ENCODE measurements around the gene CHRM2. TPM values are rescaled to one million over a fixed set of nuclear protein-coding genes. Genes with fewer than 3 reads are reported as not detected.
A peak's percentile ranks its signal among the peaks of the same experiment; 100 is the strongest.
"Not testable (repeated sequence)": the region's sequence is repeated elsewhere in the genome, so short reads cannot be mapped to it uniquely, and the experiment has no call there.

Gene CHRM2
- total RNA-seq (2021), result not detected in 2 replicates
- long read RNA-seq, result 0 reads

GRCh38 chr7:136868496-136869000, at the start of gene CHRM2:
TSS of gene CHRM2 (plus strand) at chr7:136868652. CDS start at chr7:137014866, 146,214 bp downstream.
- Histone ChIP-seq H3T11ph (ENCODE audit: low read length) (no peak within 1 kb of the TSS), H2BK5ac (ENCODE audit: insufficient read length, low read length) (no peak within 1 kb of the TSS), H3K4ac (ENCODE audit: low read depth, low read length) (no peak within 1 kb of the TSS), H4K8ac (replicated peaks; ENCODE audit: insufficient read length, low read depth, low read length) (no peak within 1 kb of the TSS), H3K23me2 (ENCODE audit: insufficient read length, low read depth, low read length, poor library complexity, severe bottlenecking) (peaks cover 29% of the 10 kb centered on the region), H3K4me2 (ENCODE audit: insufficient read depth, insufficient read length, low read length) (peak within 1 kb of the TSS; percentile 80), H2BK12ac (ENCODE audit: insufficient read length, low read depth, low read length) (no peak within 1 kb of the TSS), H2BK120ac (ENCODE audit: low read depth, low read length, poor library complexity, severe bottlenecking) (no peak within 1 kb of the TSS), H3K23ac (ENCODE audit: insufficient read length, low read depth, low read length) (no peak within 1 kb of the TSS), H3K9ac (ENCODE audit: extremely low read depth, insufficient read length, low read length) (no peak within 1 kb of the TSS), H3K18ac (ENCODE audit: insufficient read length, low read depth, low read length) (no peak within 1 kb of the TSS), H3K14ac (ENCODE audit: insufficient read depth, low read length) (no peak within 1 kb of the TSS), H2AK5ac (ENCODE audit: insufficient read length, low read length) (no peak within 1 kb of the TSS), H2AFZ (ENCODE audit: low read length) (no peak within 1 kb of the TSS), H3K27ac (ENCODE audit: insufficient read length, low read depth, low read length) (no peak within 1 kb of the TSS), H3K4me1 (ENCODE audit: insufficient read depth, low read length) (no peaks in the 10 kb centered on the region), H4K5ac (ENCODE audit: insufficient read length, low read depth, low read length) (no peak within 1 kb of the TSS), H4K20me1 (ENCODE audit: control insufficient read depth, insufficient read depth, insufficient read length) (no peaks in the 10 kb centered on the region), H2BK20ac (ENCODE audit: low read depth, low read length, poor library complexity, severe bottlenecking) (no peak within 1 kb of the TSS), H3K79me1 (ENCODE audit: insufficient read depth, low read depth, low read length, poor library complexity, severe bottlenecking) (no peaks in the 10 kb centered on the region), H3K79me2 (ENCODE audit: insufficient read depth, low read length) (no peaks in the 10 kb centered on the region), H4K91ac (ENCODE audit: insufficient read length, low read depth, low read length) (no peak within 1 kb of the TSS), H2BK15ac (ENCODE audit: low read depth, low read length) (no peak within 1 kb of the TSS), H3K27me3 (ENCODE audit: insufficient read depth, low read length) (peaks cover 46% of the 10 kb centered on the region), H3K9me3 (ENCODE audit: control insufficient read depth, low read depth, low read length) (no peaks in the 10 kb centered on the region), H3K56ac (ENCODE audit: insufficient read length, low read depth, low read length) (no peak within 1 kb of the TSS)
- WGBS (ENCODE audit: extremely low coverage, insufficient read length, low lambda C conversion rate), result no CpG with 5 or more reads among the region's 23 CpGs
- Mint-ChIP-seq H3K27ac (no peak within 1 kb of the TSS), H3K9me3 (no peaks in the 10 kb centered on the region; a peak in 1 of 5 replicates), H3K36me3 (ENCODE audit: insufficient read depth in 1 of 3, low read depth in 3 of 3) (no peaks in the 10 kb centered on the region), H3K4me3 (peak within 1 kb of the TSS; percentile 62 to 85), H3K4me1 (peaks cover 30 to 32% of the 10 kb centered on the region in 2 experiments), H3K27me3 (ENCODE audit: low read depth) (peaks cover 89% of the 10 kb centered on the region)
- TF ChIP-seq CTCF (conservative IDR thresholded peaks at IDR 0.05), result no peak
- DNase-seq, result peak; percentile 46

GRCh38 chr7:136831398-136831797, 37.1 kb upstream of the CHRM2 start:
- H3K9me3 ChIP-seq (ENCODE audit: control insufficient read depth, low read depth, low read length); H3K27ac ChIP-seq (ENCODE audit: insufficient read length, low read depth, low read length); H3T11ph ChIP-seq (ENCODE audit: low read length); H3K56ac ChIP-seq (ENCODE audit: insufficient read length, low read depth, low read length); H3K79me2 ChIP-seq (ENCODE audit: insufficient read depth, low read length); H3K4me1 Mint-ChIP-seq; H3K9ac ChIP-seq (ENCODE audit: extremely low read depth, insufficient read length, low read length); H3K14ac ChIP-seq (ENCODE audit: insufficient read depth, low read length); H3K79me1 ChIP-seq (ENCODE audit: insufficient read depth, low read depth, low read length, poor library complexity, severe bottlenecking); H3K4me2 ChIP-seq (ENCODE audit: insufficient read depth, insufficient read length, low read length); H4K8ac ChIP-seq (replicated peaks; ENCODE audit: insufficient read length, low read depth, low read length); H3K23me2 ChIP-seq (ENCODE audit: insufficient read length, low read depth, low read length, poor library complexity, severe bottlenecking); H4K5ac ChIP-seq (ENCODE audit: insufficient read length, low read depth, low read length); DNase-seq; H2BK12ac ChIP-seq (ENCODE audit: insufficient read length, low read depth, low read length); H2AFZ ChIP-seq (ENCODE audit: low read length); H4K91ac ChIP-seq (ENCODE audit: insufficient read length, low read depth, low read length); H2BK120ac ChIP-seq (ENCODE audit: low read depth, low read length, poor library complexity, severe bottlenecking); H3K27me3 ChIP-seq (ENCODE audit: insufficient read depth, low read length); H2BK5ac ChIP-seq (ENCODE audit: insufficient read length, low read length); H3K4ac ChIP-seq (ENCODE audit: low read depth, low read length); H3K36me3 Mint-ChIP-seq (ENCODE audit: insufficient read depth in 1 of 3, low read depth in 3 of 3); H3K27me3 Mint-ChIP-seq (ENCODE audit: low read depth); H2BK20ac ChIP-seq (ENCODE audit: low read depth, low read length, poor library complexity, severe bottlenecking); H3K9me3 Mint-ChIP-seq; H2AK5ac ChIP-seq (ENCODE audit: insufficient read length, low read length); H2BK15ac ChIP-seq (ENCODE audit: low read depth, low read length); H3K18ac ChIP-seq (ENCODE audit: insufficient read length, low read depth, low read length); H4K20me1 ChIP-seq (ENCODE audit: control insufficient read depth, insufficient read depth, insufficient read length); H3K4me1 ChIP-seq (ENCODE audit: insufficient read depth, low read length); H3K23ac ChIP-seq (ENCODE audit: insufficient read length, low read depth, low read length): not testable (repeated sequence)
- peak overlapping the region; percentile 64 to 72; a peak in 3 of 5 replicates for H3K4me3 Mint-ChIP-seq
- no CpG with 5 or more reads among the region's 16 CpGs for WGBS (ENCODE audit: extremely low coverage, insufficient read length, low lambda C conversion rate)
- H3K27ac Mint-ChIP-seq, result peak overlapping the region in 2 of 3 experiments; percentile 61 to 72; a peak in 3 of 7 replicates
